AG08396 (cell line): ENCODE results near the gene SOX13.

Experiments
- DNase-seq: peaks from one replicate; pipeline ENCODE4 v3.0.0; 2012; ENCODE audit warnings: low spot score, mixed read lengths

Gene SOX13

GRCh38 chr1:204065174-204065985, 7.5 kb upstream of the SOX13 start:
- DNase-seq, result no peak

- DNase-seq, result no peak
Measured at GRCh38 chr1:204065986-204066300, 7.0 kb upstream of the SOX13 start.

- DNase-seq, result no peak
Measured at GRCh38 chr1:204067935-204068334, 5.0 kb upstream of the SOX13 start.

- no peak for DNase-seq
Measured at GRCh38 chr1:204069887-204070286, 3.0 kb upstream of the SOX13 start.

- DNase-seq, result no peak
Measured at GRCh38 chr1:204070895-204071294, 2.0 kb upstream of the SOX13 start.

GRCh38 chr1:204073837-204074273, 940 bp downstream of the SOX13 start:
- DNase-seq, result no peak

- peak; percentile 71 for DNase-seq
Measured at GRCh38 chr1:204074274-204075138, 1.6 kb downstream of the SOX13 start.

- DNase-seq, result no peak
Measured at GRCh38 chr1:204075139-204075521, 2.2 kb downstream of the SOX13 start.

GRCh38 chr1:204075890-204076846, 3.3 kb downstream of the SOX13 start:
- no peak for DNase-seq

- DNase-seq, result no peak
Measured at GRCh38 chr1:204076891-204077290, 4.0 kb downstream of the SOX13 start.

- DNase-seq, result no peak
Measured at GRCh38 chr1:204077979-204078696, 5.2 kb downstream of the SOX13 start.

GRCh38 chr1:204079608-204079999, 6.7 kb downstream of the SOX13 start:
- no peak for DNase-seq

- peak; percentile 90 for DNase-seq
Measured at GRCh38 chr1:204080163-204080903, 7.4 kb downstream of the SOX13 start.

- DNase-seq, result no peak
Measured at GRCh38 chr1:204081164-204081790, 8.4 kb downstream of the SOX13 start.

- DNase-seq, result no peak
Measured at GRCh38 chr1:204081791-204082513, 9.0 kb downstream of the SOX13 start.

- DNase-seq, result no peak
Measured at GRCh38 chr1:204083491-204083890, 10.6 kb downstream of the SOX13 start.

- DNase-seq, result no peak
Measured at GRCh38 chr1:204084247-204084772, 11.4 kb downstream of the SOX13 start.

- no peak for DNase-seq
Measured at GRCh38 chr1:204085876-204086275, 13.0 kb downstream of the SOX13 start.

- DNase-seq, result no peak
Measured at GRCh38 chr1:204087181-204087892, 14.4 kb downstream of the SOX13 start.
